Fibroblast of mammary gland (primary cell): ENCODE measurements around the gene CEP128.

Experiments used
- DNase-seq: peaks from one replicate; pipeline ENCODE4 v3.0.0-alpha.2; 2010; ENCODE audit warnings: low read depth
- H3K4me3 ChIP-seq: 2 replicates; pipeline ENCODE4 v1.5.1; 2011; ENCODE audit warnings: low read depth, mild to moderate bottlenecking, low read length, moderate library complexity; ENCODE audit not compliant: control insufficient read depth
- CTCF ChIP-seq: conservative IDR thresholded peaks from 2 replicates; pipeline ENCODE4 v1.5.1; 2011; ENCODE audit warnings: low read depth, low read length, inconsistent platforms; ENCODE audit not compliant: control insufficient read depth, insufficient read depth

CEP128 gene

GRCh38 chr14:80906946-80907345 is 34.6 kb downstream of the CEP128 start:
- H3K4me3 ChIP-seq: no peak overlapping the region
- TF ChIP-seq CTCF: no peak
- DNase-seq: peak; percentile 77

- no peak overlapping the region for H3K4me3 ChIP-seq
- no peak for TF ChIP-seq CTCF
- no peak for DNase-seq
These were observed 35.2 kb downstream of the CEP128 start for GRCh38 chr14:80906336-80906735.

GRCh38 chr14:80902608-80903007 is 38.9 kb downstream of the CEP128 start:
- no peak for DNase-seq
- TF ChIP-seq CTCF: no peak
- H3K4me3 ChIP-seq: no peak overlapping the region

GRCh38 chr14:80901822-80902221 is 39.7 kb downstream of the CEP128 start:
- no peak overlapping the region for H3K4me3 ChIP-seq
- DNase-seq: no peak
- TF ChIP-seq CTCF: no peak

- H3K4me3 ChIP-seq: no peak overlapping the region
- no peak for DNase-seq
- TF ChIP-seq CTCF: no peak
These were observed 40.3 kb downstream of the CEP128 start for GRCh38 chr14:80901260-80901659.

- no peak for TF ChIP-seq CTCF
- H3K4me3 ChIP-seq: no peak overlapping the region
- DNase-seq: peak; percentile 2
These were observed 68.9 kb downstream of the CEP128 start for GRCh38 chr14:80872645-80873044.

- TF ChIP-seq CTCF: no peak
- DNase-seq: no peak
- no peak overlapping the region for H3K4me3 ChIP-seq
These were observed 73.3 kb downstream of the CEP128 start for GRCh38 chr14:80868260-80868659.
